ENCODE results near the gene ACSF3. TPM values are rescaled to one million over a fixed set of nuclear protein-coding genes. Genes with fewer than 3 reads are reported as not detected.
A peak's percentile ranks its signal among the peaks of the same experiment; 100 is the strongest.

Gene ACSF3
- total and polyA plus RNA-seq, 3 experiments from 2014 or later = 35.5 to 43.9 (median 43.6) TPM

- no peak overlapping the region for H3K27ac ChIP-seq (ENCODE audit: low read depth, low read length)
- Mint-ChIP-seq H3K27me3 (no peaks in the 10 kb centered on the region), H3K9me3 (peaks cover 0 to 1% (median 0%) of the 10 kb centered on the region in 5 donors), H3K36me3 (peaks cover 5 to 20% (median 10%) of the 10 kb centered on the region in 3 donors), H3K4me3 (no peak overlapping the region), H3K27ac (peak overlapping the region in 3 of 8 donors; percentile 29 to 42 (median 33)), H3K4me1 (peaks cover 0 to 10% (median 2%) of the 10 kb centered on the region in 3 donors)
- ChIA-PET POLR2A (interaction anchor here (0.7 kb wide), 1 partner anchor 11 kb away, joined by 3 read pairs; no protein-coding TSS in a partner anchor), CTCF (interaction anchor here (1.2 kb wide), 1 partner anchor 12 kb away, joined by 4 read pairs; no protein-coding TSS in a partner anchor)
- no peaks in the 10 kb centered on the region for H3K36me3 ChIP-seq (ENCODE audit: insufficient read depth, low read length)
- no peaks in the 10 kb centered on the region for H3K4me1 ChIP-seq (ENCODE audit: insufficient read depth, low read length)
- no peaks in the 10 kb centered on the region for H3K27me3 ChIP-seq (ENCODE audit: insufficient read depth, low read length, poor library complexity, severe bottlenecking)
- DNase-seq = no peak
- H3K4me3 ChIP-seq (ENCODE audit: low read length) = no peak overlapping the region
- no peaks in the 10 kb centered on the region for H3K9me3 ChIP-seq (ENCODE audit: low read length)
These were observed 61.6 kb downstream of the ACSF3 start for GRCh38 chr16:89155184-89155679.

DNA sequence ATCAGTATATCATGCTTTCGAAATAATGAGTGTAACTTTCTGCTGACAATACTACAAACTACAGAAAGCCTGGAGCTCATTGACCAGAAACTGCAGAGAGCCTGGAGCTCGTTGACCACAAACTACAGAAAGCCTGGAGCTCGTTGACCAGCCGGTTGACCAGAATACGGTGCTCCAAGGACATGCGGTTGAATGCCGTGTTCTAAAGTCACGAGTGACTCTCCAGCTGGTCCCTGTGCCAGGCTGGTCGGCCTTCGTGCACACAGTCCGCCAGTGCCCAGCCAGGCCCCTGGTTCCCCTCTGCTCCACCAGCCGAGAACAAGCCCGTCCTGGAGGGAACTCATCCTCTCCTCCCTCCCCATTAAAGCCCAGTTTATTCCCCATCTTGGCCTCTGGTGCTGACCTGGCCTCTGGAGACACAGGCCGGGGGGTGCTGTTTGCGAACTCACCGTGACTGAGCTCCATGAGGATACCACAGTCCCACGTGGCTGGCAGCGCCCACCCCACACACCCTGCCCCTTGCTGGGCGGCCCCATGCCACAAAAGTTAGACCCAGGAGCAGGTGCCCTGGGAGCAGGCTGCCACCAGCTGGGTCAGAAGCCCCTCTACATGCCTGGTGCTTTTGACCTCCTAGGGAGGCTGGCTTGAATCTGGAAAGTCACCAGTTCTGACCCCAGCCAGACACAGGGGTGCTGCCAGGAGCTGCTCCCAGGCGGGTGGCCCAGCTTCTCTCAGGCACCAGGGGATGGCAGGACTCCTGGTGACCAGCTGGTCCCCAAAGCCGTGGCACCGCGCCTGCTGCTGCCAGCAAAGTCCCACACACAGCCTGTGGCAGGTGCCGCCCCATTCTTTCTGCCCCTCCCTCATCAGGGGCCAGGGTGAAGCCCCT is 62.4 kb downstream of the ACSF3 start:
- H3K4me3 Mint-ChIP-seq = no peak overlapping the region
- peaks cover 1 to 12% (median 7%) of the 10 kb centered on the region in 3 donors for H3K36me3 Mint-ChIP-seq
- POLR2A ChIA-PET = no interaction called here
- Histone ChIP-seq H3K4me3 (ENCODE audit: low read length) (no peak overlapping the region), H3K27me3 (ENCODE audit: insufficient read depth, low read length, poor library complexity, severe bottlenecking) (no peaks in the 10 kb centered on the region), H3K9me3 (ENCODE audit: low read length) (no peaks in the 10 kb centered on the region), H3K27ac (ENCODE audit: low read depth, low read length) (no peak overlapping the region), H3K4me1 (ENCODE audit: insufficient read depth, low read length) (no peaks in the 10 kb centered on the region), H3K36me3 (ENCODE audit: insufficient read depth, low read length) (no peaks in the 10 kb centered on the region)
- peaks cover 0 to 10% (median 2%) of the 10 kb centered on the region in 3 donors for H3K4me1 Mint-ChIP-seq
- no peaks in the 10 kb centered on the region for H3K27me3 Mint-ChIP-seq
- peak overlapping the region in 4 of 8 donors; percentile 29 to 66 (median 56) for H3K27ac Mint-ChIP-seq
- DNase-seq = no peak
- H3K9me3 Mint-ChIP-seq = peaks cover 0 to 1% (median 0%) of the 10 kb centered on the region in 5 donors
- CTCF ChIA-PET = interaction anchor here (1.2 kb wide), 1 partner anchor 11 kb away, joined by 4 read pairs; no protein-coding TSS in a partner anchor

GRCh38 chr16:89156740-89157645 is 63.3 kb downstream of the ACSF3 start:
- Histone ChIP-seq H3K4me3 (ENCODE audit: low read length) (no peak overlapping the region), H3K27ac (ENCODE audit: low read depth, low read length) (no peak overlapping the region), H3K36me3 (ENCODE audit: insufficient read depth, low read length) (no peaks in the 10 kb centered on the region), H3K4me1 (ENCODE audit: insufficient read depth, low read length) (no peaks in the 10 kb centered on the region), H3K9me3 (ENCODE audit: low read length) (no peaks in the 10 kb centered on the region), H3K27me3 (ENCODE audit: insufficient read depth, low read length, poor library complexity, severe bottlenecking) (no peaks in the 10 kb centered on the region)
- no peak overlapping the region for H3K4me3 Mint-ChIP-seq
- peak overlapping the region in 2 of 8 donors; percentile 58 to 60 for H3K27ac Mint-ChIP-seq
- H3K4me1 Mint-ChIP-seq = peaks cover 0 to 10% (median 2%) of the 10 kb centered on the region in 3 donors
- peaks cover 0 to 5% (median 2%) of the 10 kb centered on the region in 3 donors for H3K36me3 Mint-ChIP-seq
- CTCF ChIA-PET = interaction anchor here (1.2 kb wide), 1 partner anchor 10 kb away, joined by 4 read pairs; no protein-coding TSS in a partner anchor
- H3K27me3 Mint-ChIP-seq = no peaks in the 10 kb centered on the region
- DNase-seq = no peak
- POLR2A ChIA-PET = no interaction called here
- peaks cover 0 to 1% (median 0%) of the 10 kb centered on the region in 5 donors for H3K9me3 Mint-ChIP-seq

GRCh38 chr16:89157778-89158177 is 64.1 kb downstream of the ACSF3 start:
- Histone ChIP-seq H3K27me3 (ENCODE audit: insufficient read depth, low read length, poor library complexity, severe bottlenecking) (no peaks in the 10 kb centered on the region), H3K4me1 (ENCODE audit: insufficient read depth, low read length) (no peaks in the 10 kb centered on the region), H3K27ac (ENCODE audit: low read depth, low read length) (no peak overlapping the region), H3K9me3 (ENCODE audit: low read length) (no peaks in the 10 kb centered on the region), H3K36me3 (ENCODE audit: insufficient read depth, low read length) (no peaks in the 10 kb centered on the region), H3K4me3 (ENCODE audit: low read length) (no peak overlapping the region)
- Mint-ChIP-seq H3K27me3 (no peaks in the 10 kb centered on the region), H3K27ac (peak overlapping the region in 3 of 8 donors; percentile 23 to 56 (median 41)), H3K9me3 (no peaks in the 10 kb centered on the region), H3K4me1 (peaks cover 0 to 6% (median 2%) of the 10 kb centered on the region in 3 donors), H3K36me3 (no peaks in the 10 kb centered on the region), H3K4me3 (no peak overlapping the region)
- DNase-seq = no peak
- POLR2A ChIA-PET = no interaction called here
- CTCF ChIA-PET = no interaction called here

DNA sequence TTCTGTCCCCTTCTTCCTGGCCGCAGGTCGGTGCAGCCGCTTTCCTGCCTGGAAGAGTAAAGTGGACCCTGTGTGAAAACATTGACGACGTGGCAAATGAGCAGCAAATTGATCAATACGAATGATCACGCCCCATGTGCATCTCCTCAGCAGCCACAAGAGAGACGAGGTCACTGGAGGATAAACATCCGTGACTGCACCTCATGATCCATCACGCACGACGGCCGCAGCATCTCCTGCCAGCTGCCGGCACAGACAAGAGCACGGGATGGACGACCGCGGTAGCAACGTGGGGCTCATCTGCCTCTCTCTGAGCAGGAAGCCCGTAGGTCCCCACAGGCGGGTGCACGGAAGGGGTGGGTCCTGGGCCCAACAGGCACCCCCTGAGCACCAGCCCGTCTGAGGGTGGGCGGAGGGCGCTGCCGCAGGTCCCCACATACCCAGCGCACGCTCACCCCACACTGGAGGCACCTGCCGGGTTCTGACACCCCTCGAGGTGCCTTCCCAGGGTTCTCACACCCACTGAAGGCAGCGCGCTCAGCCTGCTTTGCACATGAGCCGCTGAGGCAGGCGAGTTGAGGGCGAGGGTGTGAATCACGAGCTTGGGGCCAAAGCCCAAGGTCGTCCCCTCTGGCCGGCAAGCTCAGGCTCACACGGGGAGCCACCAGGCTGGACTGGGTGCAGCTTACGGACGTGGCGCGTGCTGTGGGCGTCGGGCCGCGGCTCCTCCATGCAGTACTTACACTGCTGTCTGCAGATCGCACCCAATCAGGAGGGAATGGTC is 65.6 kb downstream of the ACSF3 start:
- Mint-ChIP-seq H3K4me3 (no peak overlapping the region), H3K27me3 (no peaks in the 10 kb centered on the region), H3K36me3 (no peaks in the 10 kb centered on the region), H3K4me1 (peaks cover 0 to 6% (median 2%) of the 10 kb centered on the region in 3 donors), H3K9me3 (no peaks in the 10 kb centered on the region), H3K27ac (no peak overlapping the region)
- POLR2A ChIA-PET = no interaction called here
- no peak for DNase-seq
- H3K27me3 ChIP-seq (ENCODE audit: insufficient read depth, low read length, poor library complexity, severe bottlenecking) = no peaks in the 10 kb centered on the region
- H3K27ac ChIP-seq (ENCODE audit: low read depth, low read length) = no peak overlapping the region
- no peak overlapping the region for H3K4me3 ChIP-seq (ENCODE audit: low read length)
- no peaks in the 10 kb centered on the region for H3K4me1 ChIP-seq (ENCODE audit: insufficient read depth, low read length)
- H3K9me3 ChIP-seq (ENCODE audit: low read length) = no peaks in the 10 kb centered on the region
- CTCF ChIA-PET = no interaction called here
- no peaks in the 10 kb centered on the region for H3K36me3 ChIP-seq (ENCODE audit: insufficient read depth, low read length)

DNA sequence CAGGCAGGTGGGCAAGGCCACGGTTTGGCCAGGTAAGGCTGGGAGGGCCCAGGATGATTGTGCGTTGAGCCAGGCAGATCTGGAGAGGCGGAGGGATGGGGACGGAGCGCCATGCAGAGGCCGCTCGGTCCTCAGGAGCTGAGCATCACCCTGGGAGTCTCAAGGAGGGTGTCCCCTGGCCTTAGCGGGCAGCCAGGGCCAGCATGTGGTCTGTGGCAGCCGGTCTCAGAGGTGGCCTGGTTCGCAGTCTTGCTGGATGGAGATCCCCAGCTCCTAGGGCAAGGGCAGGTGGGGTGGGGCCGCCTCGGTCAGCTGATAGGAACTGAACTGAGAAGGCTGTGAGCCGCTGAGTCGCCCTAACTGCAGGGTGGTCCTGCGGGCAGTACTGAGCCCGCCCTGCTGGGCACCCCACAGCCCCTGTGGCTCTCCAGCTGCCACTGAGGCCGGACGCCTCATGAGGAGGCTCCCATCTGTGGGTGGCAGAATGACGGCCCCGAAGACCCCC is 66.2 kb downstream of the ACSF3 start:
- Histone ChIP-seq H3K4me3 (ENCODE audit: low read length) (no peak overlapping the region), H3K4me1 (ENCODE audit: insufficient read depth, low read length) (no peaks in the 10 kb centered on the region), H3K27me3 (ENCODE audit: insufficient read depth, low read length, poor library complexity, severe bottlenecking) (no peaks in the 10 kb centered on the region), H3K9me3 (ENCODE audit: low read length) (no peaks in the 10 kb centered on the region), H3K27ac (ENCODE audit: low read depth, low read length) (no peak overlapping the region), H3K36me3 (ENCODE audit: insufficient read depth, low read length) (no peaks in the 10 kb centered on the region)
- Mint-ChIP-seq H3K4me3 (peak overlapping the region in 1 of 7 donors; percentile 36), H3K27me3 (no peaks in the 10 kb centered on the region), H3K9me3 (no peaks in the 10 kb centered on the region), H3K36me3 (no peaks in the 10 kb centered on the region), H3K4me1 (peaks cover 0 to 6% (median 2%) of the 10 kb centered on the region in 3 donors), H3K27ac (no peak overlapping the region)
- no peak for DNase-seq
- ChIA-PET POLR2A (no interaction called here), CTCF (no interaction called here)

- H3K4me1 ChIP-seq (ENCODE audit: insufficient read depth, low read length) = no peaks in the 10 kb centered on the region
- no peaks in the 10 kb centered on the region for H3K36me3 Mint-ChIP-seq
- ChIA-PET POLR2A (no interaction called here), CTCF (no interaction called here)
- no peaks in the 10 kb centered on the region for H3K4me1 Mint-ChIP-seq
- H3K9me3 Mint-ChIP-seq = no peaks in the 10 kb centered on the region
- H3K4me3 Mint-ChIP-seq = no peak overlapping the region
- no peaks in the 10 kb centered on the region for H3K27me3 Mint-ChIP-seq
- no peaks in the 10 kb centered on the region for H3K27me3 ChIP-seq (ENCODE audit: insufficient read depth, low read length, poor library complexity, severe bottlenecking)
- H3K36me3 ChIP-seq (ENCODE audit: insufficient read depth, low read length) = no peaks in the 10 kb centered on the region
- no peak overlapping the region for H3K27ac Mint-ChIP-seq
- no peak overlapping the region for H3K27ac ChIP-seq (ENCODE audit: low read depth, low read length)
- no peak for DNase-seq
- H3K4me3 ChIP-seq (ENCODE audit: low read length) = no peak overlapping the region
- no peaks in the 10 kb centered on the region for H3K9me3 ChIP-seq (ENCODE audit: low read length)
These were observed 67.5 kb downstream of the ACSF3 start for GRCh38 chr16:89160977-89161701.
